ENCODE measurements around the gene PJVK. TPM values are rescaled to one million over a fixed set of nuclear protein-coding genes. Genes with fewer than 3 reads are reported as not detected.
A peak's percentile ranks its signal among the peaks of the same experiment; 100 is the strongest.

The PJVK gene
- total and polyA plus RNA-seq, 2 of the 13 experiments (the other 11 are each of a cell fraction or from before 2014, with no cell fraction given) = 1.2 to 2.6 TPM

DNA sequence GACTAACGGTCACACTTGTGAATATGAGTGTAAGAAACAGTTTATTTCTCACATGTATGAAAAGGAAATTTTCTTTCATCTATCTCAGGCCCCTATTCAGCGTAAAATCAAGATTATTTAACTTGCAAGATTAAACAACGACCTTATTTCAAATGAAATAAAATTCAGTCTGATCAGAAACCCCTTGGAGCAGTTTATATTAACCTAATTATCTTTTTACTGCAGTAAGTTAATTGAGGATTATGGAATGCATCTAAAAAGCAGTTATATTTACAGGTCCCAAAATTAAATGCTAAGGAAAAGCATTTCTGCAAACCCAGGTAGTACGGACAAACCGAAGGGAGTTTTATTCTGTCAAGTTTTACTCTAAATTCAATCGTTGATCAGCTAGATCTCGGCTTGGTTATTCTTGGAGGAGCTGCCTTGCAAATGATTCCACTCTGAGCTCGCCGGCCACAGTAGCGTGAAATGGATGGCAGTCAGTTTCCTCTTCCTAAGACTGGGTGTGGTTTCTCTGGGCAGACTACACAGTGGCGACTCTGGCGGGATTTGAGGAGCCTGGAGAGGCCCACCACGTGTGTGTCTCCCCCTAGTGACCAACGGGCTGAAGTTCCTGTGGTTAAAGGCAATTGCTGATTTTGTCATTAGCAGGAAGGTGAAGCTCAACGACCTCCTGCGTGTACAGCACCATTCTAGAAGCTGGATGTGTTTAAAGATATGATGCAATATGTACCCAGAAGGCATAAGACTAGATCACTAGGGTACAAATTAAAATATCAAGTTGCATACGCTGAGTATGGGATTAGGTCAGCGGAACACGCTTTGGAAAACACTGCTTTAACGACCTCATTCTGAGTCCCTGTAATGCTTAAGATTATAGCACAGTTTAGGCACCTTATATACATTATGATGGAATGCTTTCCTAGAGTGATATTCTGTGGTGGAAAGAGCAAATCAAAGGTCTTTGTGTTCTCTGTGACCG lies 36.6 kb upstream of the PJVK start (continued):
- TF ChIP-seq, protein P1, sequence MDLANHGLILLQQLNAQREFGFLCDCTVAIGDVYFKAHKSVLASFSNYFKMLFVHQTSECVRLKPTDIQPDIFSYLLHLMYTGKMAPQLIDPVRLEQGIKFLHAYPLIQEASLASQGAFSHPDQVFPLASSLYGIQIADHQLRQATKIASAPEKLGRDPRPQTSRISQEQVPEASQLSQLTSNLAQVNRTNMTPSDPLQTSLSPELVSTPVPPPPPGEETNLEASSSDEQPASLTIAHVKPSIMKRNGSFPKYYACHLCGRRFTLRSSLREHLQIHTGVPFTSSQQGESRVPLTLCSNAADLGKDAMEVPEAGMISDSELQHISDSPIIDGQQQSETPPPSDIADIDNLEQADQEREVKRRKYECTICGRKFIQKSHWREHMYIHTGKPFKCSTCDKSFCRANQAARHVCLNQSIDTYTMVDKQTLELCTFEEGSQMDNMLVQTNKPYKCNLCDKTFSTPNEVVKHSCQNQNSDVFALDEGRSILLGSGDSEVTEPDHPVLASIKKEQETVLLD (CRISPR knock-in tag; IDR thresholded peaks at IDR 0.05; ENCODE audit: low read depth) = no peak
- TF ChIP-seq ELF4 (CRISPR knock-in tag; IDR thresholded peaks at IDR 0.05; ENCODE audit: borderline replicate concordance) (no peak), HIVEP1 (CRISPR knock-in tag; IDR thresholded peaks at IDR 0.05) (no peak), IKZF4 (CRISPR knock-in tag; IDR thresholded peaks at IDR 0.05; ENCODE audit: borderline replicate concordance, low read depth, not compliant biosample characterization) (peak; percentile 51), SSRP1 (CRISPR knock-in tag; IDR thresholded peaks at IDR 0.05) (no peak), ZBTB38 (CRISPR knock-in tag; IDR thresholded peaks at IDR 0.05) (no peak), ZNF224 (CRISPR knock-in tag; IDR thresholded peaks at IDR 0.05) (no peak), ZMYM3 (CRISPR knock-in tag; IDR thresholded peaks at IDR 0.05) (0 out of 2 replicates have a peak, but pooled peaks have one; percentile 42), HOXA9 (CRISPR knock-in tag; IDR thresholded peaks at IDR 0.05; ENCODE audit: borderline replicate concordance) (no peak), CCDC6 (CRISPR knock-in tag; IDR thresholded peaks at IDR 0.05) (0 out of 2 replicates have a peak, but pooled peaks have one; percentile 46), ZFP1 (CRISPR knock-in tag; IDR thresholded peaks at IDR 0.05) (no peak)
- TF ChIP-seq, protein P2, sequence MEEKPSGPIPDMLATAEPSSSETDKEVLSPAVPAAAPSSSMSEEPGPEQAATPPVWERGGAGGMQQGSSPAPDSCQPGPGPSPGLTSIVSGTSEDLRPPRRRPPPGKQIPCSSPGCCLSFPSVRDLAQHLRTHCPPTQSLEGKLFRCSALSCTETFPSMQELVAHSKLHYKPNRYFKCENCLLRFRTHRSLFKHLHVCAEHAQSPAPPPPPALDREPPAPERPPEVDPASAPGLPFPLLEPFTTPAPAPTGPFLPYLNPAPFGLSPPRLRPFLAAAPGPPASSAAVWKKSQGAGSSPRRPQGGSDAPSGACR (CRISPR knock-in tag; IDR thresholded peaks at IDR 0.05) = 0 out of 2 replicates have a peak, but pooled peaks have one; percentile 48
- TF ChIP-seq, protein P3, sequence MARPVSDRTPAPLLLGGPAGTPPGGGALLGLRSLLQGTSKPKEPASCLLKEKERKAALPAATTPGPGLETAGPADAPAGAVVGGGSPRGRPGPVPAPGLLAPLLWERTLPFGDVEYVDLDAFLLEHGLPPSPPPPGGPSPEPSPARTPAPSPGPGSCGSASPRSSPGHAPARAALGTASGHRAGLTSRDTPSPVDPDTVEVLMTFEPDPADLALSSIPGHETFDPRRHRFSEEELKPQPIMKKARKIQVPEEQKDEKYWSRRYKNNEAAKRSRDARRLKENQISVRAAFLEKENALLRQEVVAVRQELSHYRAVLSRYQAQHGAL (CRISPR knock-in tag; IDR thresholded peaks at IDR 0.05; ENCODE audit: not compliant biosample characterization) = no peak
- TF ChIP-seq, protein P4, sequence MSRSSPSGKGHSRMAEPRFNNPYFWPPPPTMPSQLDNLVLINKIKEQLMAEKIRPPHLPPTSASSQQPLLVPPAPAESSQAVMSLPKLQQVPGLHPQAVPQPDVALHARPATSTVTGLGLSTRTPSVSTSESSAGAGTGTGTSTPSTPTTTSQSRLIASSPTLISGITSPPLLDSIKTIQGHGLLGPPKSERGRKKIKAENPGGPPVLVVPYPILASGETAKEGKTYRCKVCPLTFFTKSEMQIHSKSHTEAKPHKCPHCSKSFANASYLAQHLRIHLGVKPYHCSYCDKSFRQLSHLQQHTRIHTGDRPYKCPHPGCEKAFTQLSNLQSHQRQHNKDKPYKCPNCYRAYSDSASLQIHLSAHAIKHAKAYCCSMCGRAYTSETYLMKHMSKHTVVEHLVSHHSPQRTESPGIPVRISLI (CRISPR knock-in tag; IDR thresholded peaks at IDR 0.05; ENCODE audit: borderline replicate concordance) = no peak
- TF ChIP-seq, protein P5, sequence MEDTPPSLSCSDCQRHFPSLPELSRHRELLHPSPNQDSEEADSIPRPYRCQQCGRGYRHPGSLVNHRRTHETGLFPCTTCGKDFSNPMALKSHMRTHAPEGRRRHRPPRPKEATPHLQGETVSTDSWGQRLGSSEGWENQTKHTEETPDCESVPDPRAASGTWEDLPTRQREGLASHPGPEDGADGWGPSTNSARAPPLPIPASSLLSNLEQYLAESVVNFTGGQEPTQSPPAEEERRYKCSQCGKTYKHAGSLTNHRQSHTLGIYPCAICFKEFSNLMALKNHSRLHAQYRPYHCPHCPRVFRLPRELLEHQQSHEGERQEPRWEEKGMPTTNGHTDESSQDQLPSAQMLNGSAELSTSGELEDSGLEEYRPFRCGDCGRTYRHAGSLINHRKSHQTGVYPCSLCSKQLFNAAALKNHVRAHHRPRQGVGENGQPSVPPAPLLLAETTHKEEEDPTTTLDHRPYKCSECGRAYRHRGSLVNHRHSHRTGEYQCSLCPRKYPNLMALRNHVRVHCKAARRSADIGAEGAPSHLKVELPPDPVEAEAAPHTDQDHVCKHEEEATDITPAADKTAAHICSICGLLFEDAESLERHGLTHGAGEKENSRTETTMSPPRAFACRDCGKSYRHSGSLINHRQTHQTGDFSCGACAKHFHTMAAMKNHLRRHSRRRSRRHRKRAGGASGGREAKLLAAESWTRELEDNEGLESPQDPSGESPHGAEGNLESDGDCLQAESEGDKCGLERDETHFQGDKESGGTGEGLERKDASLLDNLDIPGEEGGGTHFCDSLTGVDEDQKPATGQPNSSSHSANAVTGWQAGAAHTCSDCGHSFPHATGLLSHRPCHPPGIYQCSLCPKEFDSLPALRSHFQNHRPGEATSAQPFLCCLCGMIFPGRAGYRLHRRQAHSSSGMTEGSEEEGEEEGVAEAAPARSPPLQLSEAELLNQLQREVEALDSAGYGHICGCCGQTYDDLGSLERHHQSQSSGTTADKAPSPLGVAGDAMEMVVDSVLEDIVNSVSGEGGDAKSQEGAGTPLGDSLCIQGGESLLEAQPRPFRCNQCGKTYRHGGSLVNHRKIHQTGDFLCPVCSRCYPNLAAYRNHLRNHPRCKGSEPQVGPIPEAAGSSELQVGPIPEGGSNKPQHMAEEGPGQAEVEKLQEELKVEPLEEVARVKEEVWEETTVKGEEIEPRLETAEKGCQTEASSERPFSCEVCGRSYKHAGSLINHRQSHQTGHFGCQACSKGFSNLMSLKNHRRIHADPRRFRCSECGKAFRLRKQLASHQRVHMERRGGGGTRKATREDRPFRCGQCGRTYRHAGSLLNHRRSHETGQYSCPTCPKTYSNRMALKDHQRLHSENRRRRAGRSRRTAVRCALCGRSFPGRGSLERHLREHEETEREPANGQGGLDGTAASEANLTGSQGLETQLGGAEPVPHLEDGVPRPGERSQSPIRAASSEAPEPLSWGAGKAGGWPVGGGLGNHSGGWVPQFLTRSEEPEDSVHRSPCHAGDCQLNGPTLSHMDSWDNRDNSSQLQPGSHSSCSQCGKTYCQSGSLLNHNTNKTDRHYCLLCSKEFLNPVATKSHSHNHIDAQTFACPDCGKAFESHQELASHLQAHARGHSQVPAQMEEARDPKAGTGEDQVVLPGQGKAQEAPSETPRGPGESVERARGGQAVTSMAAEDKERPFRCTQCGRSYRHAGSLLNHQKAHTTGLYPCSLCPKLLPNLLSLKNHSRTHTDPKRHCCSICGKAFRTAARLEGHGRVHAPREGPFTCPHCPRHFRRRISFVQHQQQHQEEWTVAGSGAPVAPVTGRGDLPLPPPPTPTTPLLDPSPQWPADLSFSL (CRISPR knock-in tag; IDR thresholded peaks at IDR 0.05) = no peak
